ENCODE data around the gene LPP. TPM values are rescaled to one million over a fixed set of nuclear protein-coding genes. Genes with fewer than 3 reads are reported as not detected.
A peak's percentile ranks its signal among the peaks of the same experiment; 100 is the strongest.

LPP gene
- total RNA-seq, 1 experiment from 2014 or later: 20.4 TPM

DNA sequence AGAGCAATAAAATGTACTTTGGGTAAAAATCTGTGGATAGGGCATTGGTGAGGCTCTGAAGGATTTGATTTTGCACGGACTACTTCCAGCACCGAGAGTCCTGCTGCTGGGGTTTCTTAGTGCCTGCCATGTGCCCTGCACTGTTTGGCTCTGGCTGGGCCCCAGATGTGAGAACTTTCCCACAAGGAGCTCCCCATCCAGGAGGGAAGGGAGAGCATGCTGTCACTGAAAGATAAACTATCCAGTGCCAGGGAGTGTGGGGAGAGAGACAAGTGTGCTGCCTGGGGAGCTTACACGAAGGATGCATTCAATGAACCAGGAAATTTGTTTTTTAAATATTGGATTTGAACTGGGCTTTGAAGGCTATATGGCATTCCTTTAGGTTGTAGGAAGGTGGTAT, 30.2 kb downstream of the LPP start:
- ChIA-PET CTCF (no interaction called here), POLR2A (ENCODE audit: unreplicated experiment) (no interaction called here)
- H4K20me1 ChIP-seq (ENCODE audit: low read length): peaks cover 28% of the 10 kb centered on the region
- no peaks in the 10 kb centered on the region for H3K9me2 ChIP-seq (replicated peaks; ENCODE audit: low read length)
- H3K36me3 ChIP-seq (ENCODE audit: low read depth, low read length): no peaks in the 10 kb centered on the region
- no peaks in the 10 kb centered on the region for H3K27me3 ChIP-seq (ENCODE audit: low read length)
- no peak overlapping the region for H3K4me2 ChIP-seq (ENCODE audit: low read length)
- no TSS peak for BruUV-seq (replicated peaks)
- H3K27ac ChIP-seq (ENCODE audit: low read length): no peak overlapping the region
- H3K9ac ChIP-seq (ENCODE audit: low read length): no peak overlapping the region
- no peak overlapping the region for H3K4me3 ChIP-seq (ENCODE audit: low read length)
- no peaks in the 10 kb centered on the region for H3K9me3 ChIP-seq (ENCODE audit: low read length)
- no peak for DNase-seq
- no peak overlapping the region for H2AFZ ChIP-seq (ENCODE audit: low read length)
- peaks cover 24% of the 10 kb centered on the region for H3K79me2 ChIP-seq (ENCODE audit: low read length)
- no peaks in the 10 kb centered on the region for H3F3A ChIP-seq (ENCODE audit: low read length, unreplicated experiment)
- intact Hi-C loops (cut with micrococcal nuclease): no loop called here
- H3K4me1 ChIP-seq (ENCODE audit: insufficient read depth, low read length): peaks cover 20% of the 10 kb centered on the region
- no peak for TF ChIP-seq EZH2 (IDR thresholded peaks at IDR 0.05; ENCODE audit: low read length, unreplicated experiment)
- TF ChIP-seq, protein P1, sequence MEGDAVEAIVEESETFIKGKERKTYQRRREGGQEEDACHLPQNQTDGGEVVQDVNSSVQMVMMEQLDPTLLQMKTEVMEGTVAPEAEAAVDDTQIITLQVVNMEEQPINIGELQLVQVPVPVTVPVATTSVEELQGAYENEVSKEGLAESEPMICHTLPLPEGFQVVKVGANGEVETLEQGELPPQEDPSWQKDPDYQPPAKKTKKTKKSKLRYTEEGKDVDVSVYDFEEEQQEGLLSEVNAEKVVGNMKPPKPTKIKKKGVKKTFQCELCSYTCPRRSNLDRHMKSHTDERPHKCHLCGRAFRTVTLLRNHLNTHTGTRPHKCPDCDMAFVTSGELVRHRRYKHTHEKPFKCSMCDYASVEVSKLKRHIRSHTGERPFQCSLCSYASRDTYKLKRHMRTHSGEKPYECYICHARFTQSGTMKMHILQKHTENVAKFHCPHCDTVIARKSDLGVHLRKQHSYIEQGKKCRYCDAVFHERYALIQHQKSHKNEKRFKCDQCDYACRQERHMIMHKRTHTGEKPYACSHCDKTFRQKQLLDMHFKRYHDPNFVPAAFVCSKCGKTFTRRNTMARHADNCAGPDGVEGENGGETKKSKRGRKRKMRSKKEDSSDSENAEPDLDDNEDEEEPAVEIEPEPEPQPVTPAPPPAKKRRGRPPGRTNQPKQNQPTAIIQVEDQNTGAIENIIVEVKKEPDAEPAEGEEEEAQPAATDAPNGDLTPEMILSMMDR (conservative IDR thresholded peaks at IDR 0.05; ENCODE audit: low read depth, low read length): no peak
- no peak for TF ChIP-seq EZH2phosphoT487 (IDR thresholded peaks at IDR 0.05; ENCODE audit: borderline replicate concordance, low read length)
- no peak for ATAC-seq

DNA sequence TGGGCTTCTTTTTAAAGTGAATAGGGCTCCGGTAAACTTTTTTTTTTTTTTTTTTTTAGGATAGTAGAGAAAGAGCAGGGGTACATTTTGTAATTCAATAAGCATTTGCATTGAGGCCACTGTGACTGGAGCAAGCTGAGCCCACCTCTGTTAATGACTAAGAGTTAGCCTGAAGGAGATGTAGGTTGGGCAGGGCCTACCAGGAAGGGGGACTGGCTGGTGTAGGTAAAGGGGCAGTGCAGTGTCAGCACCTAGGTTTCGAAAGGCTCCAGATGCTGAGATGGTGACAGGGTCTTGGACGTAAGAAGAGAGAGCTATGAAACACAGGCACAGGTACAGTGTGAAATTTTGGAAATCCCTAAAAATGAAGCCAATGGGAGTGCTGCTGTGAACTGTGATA, 30.7 kb downstream of the LPP start:
- Histone ChIP-seq H3K4me3 (ENCODE audit: low read length) (no peak overlapping the region), H4K20me1 (ENCODE audit: low read length) (peaks cover 28% of the 10 kb centered on the region), H3K9me2 (replicated peaks; ENCODE audit: low read length) (no peaks in the 10 kb centered on the region), H3K9ac (ENCODE audit: low read length) (no peak overlapping the region), H3K27me3 (ENCODE audit: low read length) (no peaks in the 10 kb centered on the region), H3K4me1 (ENCODE audit: insufficient read depth, low read length) (peaks cover 20% of the 10 kb centered on the region), H3F3A (ENCODE audit: low read length, unreplicated experiment) (no peaks in the 10 kb centered on the region), H3K9me3 (ENCODE audit: low read length) (no peaks in the 10 kb centered on the region), H3K27ac (ENCODE audit: low read length) (no peak overlapping the region), H3K79me2 (ENCODE audit: low read length) (peaks cover 24% of the 10 kb centered on the region), H2AFZ (ENCODE audit: low read length) (no peak overlapping the region), H3K4me2 (ENCODE audit: low read length) (no peak overlapping the region), H3K36me3 (ENCODE audit: low read depth, low read length) (no peaks in the 10 kb centered on the region)
- ChIA-PET CTCF (no interaction called here), POLR2A (ENCODE audit: unreplicated experiment) (no interaction called here)
- no peak for ATAC-seq
- no TSS peak for BruUV-seq (replicated peaks)
- no peak for DNase-seq
- TF ChIP-seq, protein P1 (conservative IDR thresholded peaks at IDR 0.05; ENCODE audit: low read depth, low read length): no peak
- no peak for TF ChIP-seq EZH2 (IDR thresholded peaks at IDR 0.05; ENCODE audit: low read length, unreplicated experiment)
- TF ChIP-seq EZH2phosphoT487 (IDR thresholded peaks at IDR 0.05; ENCODE audit: borderline replicate concordance, low read length): no peak
- intact Hi-C loops (cut with micrococcal nuclease): no loop called here

DNA sequence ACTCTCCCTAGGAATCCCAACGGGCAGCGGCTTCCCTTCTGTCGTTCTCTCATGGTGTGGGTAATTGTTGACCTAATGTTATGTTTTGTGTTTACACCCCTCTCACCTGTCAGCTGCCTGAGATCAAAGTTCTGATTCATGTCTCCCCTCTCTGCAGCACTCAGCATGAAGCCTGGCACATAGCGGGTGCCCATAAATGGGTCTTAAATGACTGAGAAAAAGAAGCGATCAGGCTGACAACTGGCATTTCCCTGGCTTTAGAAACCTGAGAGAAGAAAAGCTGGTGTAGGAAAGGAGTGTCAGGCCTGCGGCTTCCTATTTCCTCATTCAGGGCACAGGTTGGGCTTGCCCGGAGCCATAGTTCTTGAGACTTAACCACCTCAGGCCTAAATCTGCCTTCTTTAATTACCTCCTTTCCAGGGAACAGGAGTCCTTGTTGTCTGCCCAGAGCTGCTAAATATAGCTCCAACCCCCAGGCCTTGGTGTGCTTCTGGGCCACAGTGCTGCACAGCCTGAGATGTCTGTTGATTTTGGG, 31.8 kb downstream of the LPP start:
- ATAC-seq (peak; percentile 11), DNase-seq (no peak)
- POLR2A ChIA-PET (ENCODE audit: unreplicated experiment): no interaction called here
- H3K9me2 ChIP-seq (replicated peaks; ENCODE audit: low read length): no peaks in the 10 kb centered on the region
- peaks cover 20% of the 10 kb centered on the region for H3K4me1 ChIP-seq (ENCODE audit: insufficient read depth, low read length)
- H4K20me1 ChIP-seq (ENCODE audit: low read length): peaks cover 28% of the 10 kb centered on the region
- H3K27ac ChIP-seq (ENCODE audit: low read length): no peak overlapping the region
- no TSS peak for BruUV-seq (replicated peaks)
- CTCF ChIA-PET: no interaction called here
- H3K79me2 ChIP-seq (ENCODE audit: low read length): peaks cover 24% of the 10 kb centered on the region
- H3K4me2 ChIP-seq (ENCODE audit: low read length): no peak overlapping the region
- intact Hi-C loops (cut with micrococcal nuclease): no loop called here
- H2AFZ ChIP-seq (ENCODE audit: low read length): no peak overlapping the region
- H3F3A ChIP-seq (ENCODE audit: low read length, unreplicated experiment): no peaks in the 10 kb centered on the region
- no peak overlapping the region for H3K9ac ChIP-seq (ENCODE audit: low read length)
- H3K27me3 ChIP-seq (ENCODE audit: low read length): no peaks in the 10 kb centered on the region
- no peaks in the 10 kb centered on the region for H3K9me3 ChIP-seq (ENCODE audit: low read length)
- no peaks in the 10 kb centered on the region for H3K36me3 ChIP-seq (ENCODE audit: low read depth, low read length)
- TF ChIP-seq EZH2phosphoT487 (IDR thresholded peaks at IDR 0.05; ENCODE audit: borderline replicate concordance, low read length) (no peak), EZH2 (IDR thresholded peaks at IDR 0.05; ENCODE audit: low read length, unreplicated experiment) (no peak)
- TF ChIP-seq, protein P1 (conservative IDR thresholded peaks at IDR 0.05; ENCODE audit: low read depth, low read length): no peak
- no peak overlapping the region for H3K4me3 ChIP-seq (ENCODE audit: low read length)

All from PC-3 (cell line).